ENCODE results near the gene RUNDC1.

DNA sequence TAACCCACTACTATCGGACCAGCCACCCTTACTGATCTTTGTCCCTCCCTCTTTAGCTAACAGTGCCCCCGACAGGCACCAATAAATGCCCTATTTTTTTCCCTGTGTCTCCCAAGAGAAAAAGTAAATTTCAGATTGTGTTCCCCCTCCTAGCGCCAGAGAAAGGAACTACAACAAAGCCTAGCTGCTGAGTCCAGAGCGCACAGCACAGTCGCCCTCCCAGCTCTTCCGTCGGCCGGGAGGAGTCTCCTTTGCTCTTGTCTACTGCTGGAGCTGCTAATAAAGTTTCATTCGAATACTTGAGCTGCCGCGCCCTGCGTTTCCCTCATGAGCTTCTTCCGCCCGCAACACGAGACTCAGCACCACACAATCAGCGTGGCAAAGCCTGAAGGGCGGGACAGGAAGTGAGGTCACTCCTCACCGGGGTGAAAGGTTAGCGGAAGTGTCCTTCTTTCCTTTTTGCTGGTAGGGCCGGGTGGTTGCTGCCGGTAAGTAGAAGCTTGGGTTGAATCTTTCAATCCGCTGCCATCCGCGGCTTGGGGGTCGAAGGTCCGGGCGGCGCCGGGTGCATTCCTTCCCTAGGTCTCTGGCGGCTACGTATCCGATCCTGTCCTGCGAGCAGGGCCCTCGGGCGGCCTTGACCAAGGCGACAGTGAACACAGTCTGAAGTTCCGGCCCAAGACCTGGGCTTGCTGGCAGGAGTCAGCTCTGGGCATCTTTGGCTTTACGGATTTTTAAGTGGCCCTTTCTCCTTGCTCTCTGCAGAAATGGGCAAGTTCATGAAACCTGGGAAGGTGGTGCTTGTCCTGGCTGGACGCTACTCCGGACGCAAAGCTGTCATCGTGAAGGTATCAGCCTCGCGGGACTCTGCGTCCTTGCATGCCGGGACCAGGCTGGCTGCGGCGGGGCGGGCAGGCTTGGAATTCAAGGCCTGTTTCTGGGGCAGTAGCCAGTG lies 17.9 kb downstream of the RUNDC1 start, which contains the start of gene RPL27:
- peak; percentile 16 for TF ChIP-seq YY1 (IDR thresholded peaks at IDR 0.05; ENCODE audit: insufficient read depth, insufficient read length)
- no peak for TF ChIP-seq ZNF274 (IDR thresholded peaks at IDR 0.05; ENCODE audit: low read depth, low read length)

Measured in NT2/D1 (cell line).